Stomach (tissue), 4 donors: Measurements from ENCODE around the gene PLPP1.

Source experiments
- CTCF ChIP-seq, 7 experiments: fragments of 450-650 bp in 4 of 7; fragments of 200-600 bp in 3 of 7; sonication (generic) in 3 of 7; IDR thresholded peaks; one replicate each; pipeline ENCODE4 v1.5.1; 2016 to 2019; ENCODE audit warnings: antibody characterized with exemption in 7 of 7, control low read depth in 2 of 7, mild to moderate bottlenecking in 1 of 7
- EP300 ChIP-seq: sonication (generic); formaldehyde crosslinking; IDR thresholded peaks from one replicate; pipeline ENCODE4 v1.6.1; 2017; ENCODE audit warnings: antibody characterized with exemption
- POLR2A ChIP-seq, 4 donors: fragments of 450-650 bp; IDR thresholded peaks; one replicate each; pipeline ENCODE4 v1.6.1; 2016; ENCODE audit warnings: antibody characterized with exemption in 4 of 4, control low read depth in 2 of 4, mild to moderate bottlenecking in 1 of 4, moderate library complexity in 1 of 4
- POLR2AphosphoS5 ChIP-seq, 3 donors: sonication (generic); formaldehyde crosslinking; IDR thresholded peaks; one replicate each; pipeline ENCODE4 v1.6.1; 2016; ENCODE audit warnings: antibody characterized with exemption in 3 of 3

- TF ChIP-seq CTCF (IDR thresholded peaks at IDR 0.05) (no peak), POLR2A (IDR thresholded peaks at IDR 0.05) (no peak), POLR2AphosphoS5 (IDR thresholded peaks at IDR 0.05) (no peak), EP300 (no peak)
Observed at GRCh38 chr5:55480781-55481180, 54.0 kb downstream of the PLPP1 start.
